Lower lobe of right lung (tissue), 2 donors: ENCODE measurements around the gene KMT5B. TPM values are rescaled to one million over a fixed set of nuclear protein-coding genes. Genes with fewer than 3 reads are reported as not detected.

Experiments
- ATAC-seq, 2 donors: fragments of 200-7000 bp; cut with Tn5 transposase; one replicate each; pipeline ENCODE4 v1.9.1; 2020 to 2022; ENCODE audit warnings: mild to moderate bottlenecking in 2 of 2, moderate library complexity in 2 of 2
- DNase-seq: peaks from one replicate; pipeline ENCODE4 v3.0.0-alpha.2; 2020
- H3K27ac ChIP-seq: fragments of 200-600 bp; one replicate; pipeline ENCODE4 v1.8.0; 2022
- H3K27me3 ChIP-seq: fragments of 200-600 bp; one replicate; pipeline ENCODE4 v1.8.0; 2022; ENCODE audit warnings: low read depth
- H3K36me3 ChIP-seq: fragments of 200-600 bp; one replicate; pipeline ENCODE4 v1.8.0; 2022; ENCODE audit warnings: mild to moderate bottlenecking
- H3K4me1 ChIP-seq: fragments of 200-600 bp; one replicate; pipeline ENCODE4 v1.8.0; 2022
- H3K4me3 ChIP-seq: fragments of 200-600 bp; one replicate; pipeline ENCODE4 v1.8.0; 2022; ENCODE audit warnings: mild to moderate bottlenecking
- H3K9me3 ChIP-seq: fragments of 200-600 bp; one replicate; pipeline ENCODE4 v1.8.0; 2022
- CTCF ChIP-seq: fragments of 200-600 bp; IDR thresholded peaks from one replicate; pipeline ENCODE4 v1.8.0; 2022; ENCODE audit warnings: antibody characterized with exemption, mild to moderate bottlenecking
- intact Hi-C: fragments of 100-400 bp; cut with DNase I; formaldehyde crosslinking; loops from one replicate; pipeline ENCODE4 v1.11.0; 2022
- total RNA-seq: library from RNA; stranded (reverse); fragmentation: NEBNext Ultra II Directional; extraction: Animal tissue kit (Norgen Biotek cat#: 25700); gene quantifications from one replicate; pipeline ENCODE4 v1.2.1, GENCODE V29; 2021
- donor health status: DM: no; HTN: yes; CAD: no; lungs with severe emphysema.

Gene KMT5B
- total RNA-seq, 1 donor from 2014 or later = 48.6 TPM

DNA sequence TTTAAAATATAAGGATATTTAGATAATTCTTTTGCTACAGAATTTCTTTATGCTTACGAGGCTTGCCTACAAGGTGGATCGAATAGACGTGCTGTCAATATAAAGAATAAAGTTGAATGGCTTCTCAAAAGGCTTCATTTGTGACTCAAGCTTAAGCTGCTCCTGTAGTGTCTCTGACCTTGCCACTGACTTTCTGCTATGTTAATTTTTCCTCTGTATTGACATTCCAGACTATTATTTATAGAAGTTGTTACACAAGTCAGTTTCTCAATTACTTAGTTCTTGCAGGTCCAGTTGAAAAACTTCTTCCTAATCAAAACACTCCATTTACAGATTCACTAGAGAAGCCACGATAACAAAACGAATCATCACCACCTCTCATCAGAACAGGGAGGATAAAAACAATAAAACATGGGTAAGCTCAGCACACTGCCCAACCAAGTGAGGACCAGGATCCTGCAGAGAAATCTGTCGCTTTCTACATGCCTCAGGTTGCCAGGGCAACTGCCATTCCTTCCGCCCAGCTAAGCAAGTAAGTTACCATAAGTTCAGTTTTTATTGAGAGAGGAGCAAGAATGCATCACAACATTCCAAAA lies 52.9 kb downstream of the KMT5B start:
- no peaks in the 10 kb centered on the region for H3K9me3 ChIP-seq
- DNase-seq (no peak), ATAC-seq (peak; percentile 49 to 84)
- intact Hi-C loops = no loop called here
- no peak overlapping the region for H3K27ac ChIP-seq
- peaks cover 37% of the 10 kb centered on the region for H3K36me3 ChIP-seq
- no peak overlapping the region for H3K4me3 ChIP-seq
- no peaks in the 10 kb centered on the region for H3K4me1 ChIP-seq
- no peaks in the 10 kb centered on the region for H3K27me3 ChIP-seq
- no peak for TF ChIP-seq CTCF

DNA sequence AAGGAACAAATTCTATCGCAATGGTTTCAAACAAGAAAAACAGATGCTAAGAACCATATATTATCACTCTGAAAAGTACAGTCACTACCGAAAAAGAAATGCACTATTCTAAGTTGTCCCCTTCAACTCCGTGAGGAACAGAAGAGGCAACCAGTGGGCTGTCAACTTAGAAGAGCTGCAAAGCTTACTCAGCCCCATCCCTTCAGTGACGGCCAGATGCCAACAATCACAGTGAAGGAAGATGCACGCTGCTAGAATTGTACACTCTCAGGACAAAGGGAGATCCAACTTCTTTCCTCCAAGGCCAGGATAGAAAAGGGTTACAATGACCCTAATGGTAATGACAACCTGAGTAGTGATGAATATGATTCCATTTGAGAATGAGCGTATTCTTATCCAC lies 53.4 kb downstream of the KMT5B start:
- H3K4me3 ChIP-seq = no peak overlapping the region
- DNase-seq = no peak
- no peak overlapping the region for H3K27ac ChIP-seq
- no peaks in the 10 kb centered on the region for H3K9me3 ChIP-seq
- no peak for TF ChIP-seq CTCF
- peaks cover 32% of the 10 kb centered on the region for H3K36me3 ChIP-seq
- H3K27me3 ChIP-seq = no peaks in the 10 kb centered on the region
- intact Hi-C loops = no loop called here
- no peak for ATAC-seq
- no peaks in the 10 kb centered on the region for H3K4me1 ChIP-seq

GRCh38 chr11:68159161-68159560 lies 53.9 kb downstream of the KMT5B start:
- H3K27me3 ChIP-seq = no peaks in the 10 kb centered on the region
- no peaks in the 10 kb centered on the region for H3K4me1 ChIP-seq
- H3K4me3 ChIP-seq = no peak overlapping the region
- peaks cover 27% of the 10 kb centered on the region for H3K36me3 ChIP-seq
- intact Hi-C loops = no loop called here
- no peaks in the 10 kb centered on the region for H3K9me3 ChIP-seq
- H3K27ac ChIP-seq = no peak overlapping the region
- DNase-seq (no peak), ATAC-seq (no peak)
- TF ChIP-seq CTCF = no peak

DNA sequence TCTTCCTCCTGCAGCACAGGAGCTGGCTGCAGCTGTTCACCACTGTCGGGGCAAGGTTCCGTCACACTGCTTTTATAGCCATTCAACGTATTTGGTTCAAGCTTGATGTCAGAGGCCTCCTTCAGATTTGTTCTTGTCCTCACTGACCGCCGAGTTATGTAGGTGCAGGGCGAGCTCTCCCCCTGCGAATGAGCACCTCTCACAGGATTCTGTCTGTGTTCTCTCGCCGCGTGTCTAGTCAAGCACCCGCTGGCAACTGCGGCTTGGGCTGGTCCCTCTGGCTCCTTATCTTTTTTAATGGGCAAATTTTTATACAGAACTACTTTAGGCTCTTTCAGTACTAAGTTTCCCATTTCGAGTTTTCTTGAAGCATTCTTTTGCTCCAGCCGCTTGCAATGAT lies 54.5 kb downstream of the KMT5B start:
- TF ChIP-seq CTCF = no peak
- H3K27ac ChIP-seq = no peak overlapping the region
- no peaks in the 10 kb centered on the region for H3K4me1 ChIP-seq
- peaks cover 21% of the 10 kb centered on the region for H3K36me3 ChIP-seq
- DNase-seq = no peak
- no peaks in the 10 kb centered on the region for H3K9me3 ChIP-seq
- H3K27me3 ChIP-seq = no peaks in the 10 kb centered on the region
- H3K4me3 ChIP-seq = no peak overlapping the region
- intact Hi-C loops = no loop called here
- ATAC-seq = peak in 1 of 2 donors; percentile 65

- no peaks in the 10 kb centered on the region for H3K9me3 ChIP-seq
- no peak overlapping the region for H3K4me3 ChIP-seq
- intact Hi-C loops = no loop called here
- H3K27ac ChIP-seq = no peak overlapping the region
- H3K27me3 ChIP-seq = no peaks in the 10 kb centered on the region
- H3K4me1 ChIP-seq = peaks cover 11% of the 10 kb centered on the region
- ATAC-seq = no peak
- peaks cover 11% of the 10 kb centered on the region for H3K36me3 ChIP-seq
- no peak for TF ChIP-seq CTCF
- no peak for DNase-seq
Measured at GRCh38 chr11:68153742-68154141, 59.4 kb downstream of the KMT5B start.

GRCh38 chr11:68150037-68150436 lies 63.1 kb downstream of the KMT5B start:
- ATAC-seq = peak; percentile 69 to 86
- Histone ChIP-seq H3K4me3 (no peak overlapping the region), H3K27ac (peak overlapping the region; percentile 49), H3K27me3 (no peaks in the 10 kb centered on the region), H3K4me1 (peaks cover 35% of the 10 kb centered on the region), H3K9me3 (no peaks in the 10 kb centered on the region), H3K36me3 (no peaks in the 10 kb centered on the region)
- DNase-seq = peak; percentile 76
- intact Hi-C loops = no loop called here
- TF ChIP-seq CTCF = no peak
